Measurements from ENCODE around the gene HES7.

HES7 gene

GRCh38 chr17:8071496-8071895, 52.4 kb downstream of the HES7 start:
- no peak for DNase-seq
